GM18499 (cell line): ENCODE measurements around the gene DNAJC3.

ENCODE experiments used
- ATAC-seq: cut with Tn5 transposase; IDR thresholded peaks from one replicate; pipeline ENCODE4 v1.9.1; 2021; ENCODE audit warnings: moderate number of reproducible peaks; ENCODE audit not compliant: insufficient read depth, unreplicated experiment

DNAJC3 gene, protein sequence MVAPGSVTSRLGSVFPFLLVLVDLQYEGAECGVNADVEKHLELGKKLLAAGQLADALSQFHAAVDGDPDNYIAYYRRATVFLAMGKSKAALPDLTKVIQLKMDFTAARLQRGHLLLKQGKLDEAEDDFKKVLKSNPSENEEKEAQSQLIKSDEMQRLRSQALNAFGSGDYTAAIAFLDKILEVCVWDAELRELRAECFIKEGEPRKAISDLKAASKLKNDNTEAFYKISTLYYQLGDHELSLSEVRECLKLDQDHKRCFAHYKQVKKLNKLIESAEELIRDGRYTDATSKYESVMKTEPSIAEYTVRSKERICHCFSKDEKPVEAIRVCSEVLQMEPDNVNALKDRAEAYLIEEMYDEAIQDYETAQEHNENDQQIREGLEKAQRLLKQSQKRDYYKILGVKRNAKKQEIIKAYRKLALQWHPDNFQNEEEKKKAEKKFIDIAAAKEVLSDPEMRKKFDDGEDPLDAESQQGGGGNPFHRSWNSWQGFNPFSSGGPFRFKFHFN

GRCh38 chr13:95676762-95677563 lies at the start of gene DNAJC3:
DNAJC3 (plus strand) TSS chr13:95677139; CDS start chr13:95677256, 117 bp downstream.
- ATAC-seq: peak; percentile 84

GRCh38 chr13:95627590-95627989 lies 49.3 kb upstream of the DNAJC3 start:
- no peak for ATAC-seq

DNA sequence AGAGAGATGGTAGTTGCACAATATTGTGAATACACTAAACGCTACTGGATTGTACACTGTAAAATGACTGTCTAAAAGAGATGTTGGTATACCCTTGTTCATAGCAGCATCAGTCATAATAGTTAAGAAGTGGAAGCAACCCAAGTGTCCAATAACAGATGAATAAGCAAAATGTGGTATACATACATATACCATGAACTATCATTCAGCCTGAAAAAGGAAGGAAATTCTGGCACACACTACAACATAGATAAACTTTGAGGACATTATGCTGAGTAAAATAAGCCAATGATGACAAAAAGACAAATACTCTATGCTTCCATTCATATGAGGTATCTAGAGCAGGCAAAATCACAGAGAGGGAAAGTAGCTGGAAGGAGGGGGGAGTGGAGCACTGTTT lies 48.5 kb upstream of the DNAJC3 start:
- ATAC-seq: no peak

DNA sequence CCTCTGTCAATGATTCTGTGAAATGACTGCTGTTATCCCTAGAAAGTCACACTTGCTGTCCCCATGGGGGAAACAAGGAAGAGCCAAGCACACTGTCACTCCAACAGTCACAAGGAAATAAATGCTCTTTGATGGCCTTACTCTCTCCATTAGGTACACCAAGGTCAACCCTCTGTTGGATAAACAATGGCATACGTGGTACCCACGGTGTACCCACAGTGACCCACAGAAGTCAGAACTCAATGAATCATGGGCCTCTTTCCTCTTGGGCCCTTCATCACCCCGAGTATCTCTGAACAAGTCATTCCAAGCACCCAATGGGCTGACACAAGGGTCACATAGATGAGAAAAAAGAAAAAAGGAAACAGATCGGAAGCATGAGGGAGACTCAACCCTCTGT lies 47.9 kb upstream of the DNAJC3 start:
- no peak for ATAC-seq

DNA sequence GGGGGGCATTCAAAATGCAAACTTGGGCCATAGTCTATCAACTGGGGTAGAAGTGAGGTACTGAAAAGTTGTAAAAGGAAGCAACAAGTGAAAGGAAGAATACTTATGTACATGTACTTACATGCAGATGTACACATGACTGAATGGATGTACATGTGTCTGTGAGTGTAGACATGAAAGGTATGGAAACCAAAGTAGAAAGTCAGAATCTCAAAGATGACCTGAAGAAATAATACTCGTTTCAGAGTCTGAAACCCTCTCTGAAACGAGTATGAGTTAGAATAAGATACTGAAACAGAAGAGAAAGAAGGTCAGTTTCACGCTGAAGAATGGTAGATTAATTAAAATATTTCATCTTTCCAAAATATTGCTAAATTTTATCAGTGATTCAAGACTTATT lies 46.3 kb upstream of the DNAJC3 start:
- ATAC-seq: no peak

DNA sequence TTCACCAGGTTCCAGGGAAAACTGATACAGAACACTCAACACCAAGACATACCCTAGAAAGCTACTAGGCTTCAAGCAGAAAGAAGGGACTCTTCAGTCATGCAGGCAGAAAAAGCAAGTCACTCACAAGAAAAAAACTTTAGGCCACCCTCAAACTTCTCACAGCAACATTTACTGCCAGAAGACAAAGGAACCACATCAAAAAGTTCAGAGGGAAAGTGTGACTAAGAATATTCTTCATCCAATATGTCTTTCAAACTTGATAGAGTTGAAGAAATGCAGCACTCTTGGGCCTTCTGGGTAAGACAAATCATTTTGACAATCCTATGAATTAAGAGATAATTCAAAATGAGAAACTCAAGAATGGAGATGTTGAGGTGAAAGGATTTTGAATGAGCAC lies 40.1 kb upstream of the DNAJC3 start:
- ATAC-seq: no peak

DNA sequence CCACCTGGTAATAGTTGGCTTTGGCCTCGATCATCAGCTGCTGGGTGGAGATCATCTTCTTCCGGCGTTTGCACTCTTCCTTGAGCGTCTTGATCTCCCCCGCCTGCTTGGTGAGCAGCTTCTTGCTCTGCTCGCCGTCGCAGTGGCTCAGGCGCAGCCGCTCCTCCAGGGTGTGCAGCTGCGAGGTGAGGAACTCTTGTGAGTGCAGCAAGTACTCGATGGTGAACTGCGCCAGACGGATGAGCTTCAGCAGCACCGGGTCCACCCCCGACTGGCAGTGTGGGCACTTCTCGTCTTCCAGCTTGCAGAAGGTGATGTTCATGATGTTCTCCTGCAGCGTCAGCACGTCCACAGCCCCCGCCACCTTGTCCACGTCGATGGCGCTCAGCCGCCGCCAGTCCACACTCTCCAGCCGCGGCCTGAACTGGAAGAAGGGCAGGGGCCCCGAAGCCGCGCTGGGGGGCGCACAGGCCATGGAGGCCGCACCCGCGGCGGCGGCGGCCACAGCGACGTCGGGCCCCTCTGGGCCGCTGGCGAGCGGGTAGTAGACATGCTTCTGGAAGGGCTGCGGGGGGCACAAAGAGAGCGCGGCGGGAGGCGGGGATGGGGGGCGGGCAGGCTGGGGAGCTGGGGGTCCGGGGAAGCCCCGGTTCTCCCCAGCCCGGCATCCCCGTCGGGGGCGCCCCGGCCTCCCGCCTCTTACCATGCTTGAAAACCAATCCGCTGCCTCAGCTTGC lies 35.5 kb upstream of the DNAJC3 start:
- ATAC-seq: no peak

DNA sequence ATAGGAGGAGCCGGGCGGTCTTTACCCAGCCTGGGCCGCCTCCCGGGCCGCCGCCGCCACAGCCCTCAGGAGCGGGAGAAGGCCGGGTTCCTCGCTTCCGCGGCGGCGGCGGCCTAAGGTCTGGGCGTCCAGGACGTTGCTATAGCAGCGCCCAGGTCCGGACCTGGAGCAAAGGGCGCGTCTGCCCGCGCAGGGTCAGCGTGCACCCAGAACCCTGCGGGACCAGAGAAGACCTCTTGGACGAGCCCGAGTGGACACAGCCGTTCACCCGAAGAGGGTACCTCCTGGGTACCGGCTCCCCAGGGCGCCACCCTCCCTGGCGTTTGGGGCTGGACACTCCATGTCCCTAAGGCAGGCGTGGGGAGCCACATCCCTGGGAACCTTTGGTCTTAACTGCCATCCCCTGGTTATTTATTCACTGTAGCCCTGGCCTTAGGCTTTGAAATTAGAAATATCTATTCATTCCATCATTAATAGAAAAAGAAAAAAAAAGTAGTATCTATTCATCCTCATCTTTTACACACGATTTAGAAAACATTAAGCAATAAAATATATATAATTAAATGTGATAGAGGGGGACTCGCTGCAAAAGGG lies 34.8 kb upstream of the DNAJC3 start:
- no peak for ATAC-seq

DNA sequence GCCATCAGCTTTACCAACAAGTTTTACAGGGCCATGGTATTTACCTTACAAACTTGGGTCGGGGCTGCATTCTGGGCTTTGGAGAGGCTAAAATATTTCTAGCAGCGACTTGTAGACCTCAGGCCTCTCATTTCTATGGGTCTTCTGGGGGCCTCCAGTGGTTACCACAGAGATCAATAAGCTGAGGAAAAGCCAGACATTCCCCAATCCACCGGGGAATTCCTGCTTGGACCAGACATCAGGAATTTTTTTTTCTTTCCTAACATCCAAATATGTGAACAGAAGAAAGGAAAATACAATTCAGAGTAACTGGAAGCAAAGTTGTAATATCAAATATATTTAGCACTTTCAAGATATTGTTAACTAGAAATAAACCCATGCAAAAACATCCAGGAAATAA lies 33.9 kb upstream of the DNAJC3 start:
- ATAC-seq: no peak

DNA sequence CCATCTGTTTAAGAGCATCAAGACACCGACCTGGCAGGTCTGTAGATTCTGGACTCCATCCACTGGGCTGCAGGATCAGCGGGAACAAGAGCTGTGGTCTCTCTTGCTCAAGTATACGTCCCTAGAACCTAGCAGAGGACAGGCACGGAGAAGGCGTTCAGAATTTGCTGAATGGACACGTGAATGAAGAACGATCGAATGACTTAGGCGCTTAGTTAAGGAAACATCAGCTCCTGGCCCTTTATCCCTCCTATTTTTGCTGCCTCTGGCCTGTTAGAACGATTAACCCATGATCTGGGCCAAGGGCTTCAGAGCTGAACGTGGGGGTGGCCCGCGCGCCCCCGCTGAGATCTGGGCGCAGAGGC lies 33.4 kb upstream of the DNAJC3 start:
- no peak for ATAC-seq

GRCh38 chr13:95643936-95644598 lies 32.9 kb upstream of the DNAJC3 start:
- no peak for ATAC-seq

- ATAC-seq: no peak
Measured at GRCh38 chr13:95644601-95645052, 32.3 kb upstream of the DNAJC3 start, which contains the start of gene DZIP1. DZIP1 (minus strand) TSS chr13:95644706; CDS start chr13:95642029, 2,677 bp downstream.

- no peak for ATAC-seq
Measured at GRCh38 chr13:95647321-95647720, 29.6 kb upstream of the DNAJC3 start.

GRCh38 chr13:95650696-95651095 lies 26.2 kb upstream of the DNAJC3 start:
- no peak for ATAC-seq

GRCh38 chr13:95652244-95652764 lies 24.6 kb upstream of the DNAJC3 start:
- no peak for ATAC-seq

DNA sequence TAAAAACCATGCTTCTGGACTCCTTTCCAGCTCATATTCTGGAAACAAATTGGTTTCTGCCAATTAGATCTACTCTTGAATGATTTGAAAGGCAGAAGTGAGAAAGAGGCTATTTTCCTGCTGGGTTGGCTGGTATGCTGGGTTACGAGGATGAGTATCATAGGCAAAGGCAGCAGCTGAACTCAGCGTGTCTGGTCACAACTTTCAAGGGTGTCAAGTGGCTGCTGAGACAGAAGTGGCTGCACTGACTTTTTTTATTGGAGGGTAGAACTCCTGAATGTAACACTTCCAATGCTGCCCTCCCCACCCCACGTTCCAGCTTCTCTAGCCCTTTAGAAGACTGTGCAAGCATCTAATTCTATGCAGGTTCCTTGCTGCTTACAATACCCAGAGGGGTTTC lies 24.1 kb upstream of the DNAJC3 start:
- no peak for ATAC-seq

GRCh38 chr13:95656386-95657015 lies 20.4 kb upstream of the DNAJC3 start:
- no peak for ATAC-seq

- no peak for ATAC-seq
Measured at GRCh38 chr13:95659500-95659899, 17.4 kb upstream of the DNAJC3 start.

DNA sequence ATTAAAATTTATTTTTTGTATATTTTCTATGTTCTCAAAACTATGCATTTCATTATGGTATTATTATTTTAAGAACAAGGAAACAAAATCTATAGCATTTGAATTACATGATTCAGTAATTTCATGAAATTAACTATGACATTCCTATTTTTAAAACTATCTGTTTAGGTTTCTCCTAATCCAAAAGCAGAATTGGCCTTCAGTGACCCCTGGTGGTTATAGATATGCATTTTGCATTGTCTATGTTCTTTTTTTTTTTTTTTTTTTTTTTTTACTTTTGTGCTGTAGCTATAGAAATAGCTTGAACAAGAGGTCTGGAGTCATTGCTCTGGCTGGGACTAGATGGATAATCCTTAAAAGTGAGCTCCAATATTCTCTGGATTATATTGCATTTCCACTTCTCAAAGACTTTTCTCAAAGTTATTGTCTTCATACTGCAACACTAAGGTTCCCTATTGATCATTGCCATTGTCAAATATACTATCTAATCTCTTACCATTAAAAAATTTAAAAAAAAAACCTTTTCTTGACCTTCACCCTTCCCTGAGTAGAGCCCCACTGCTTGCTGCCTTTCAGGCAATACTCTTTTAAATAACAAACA lies 15.9 kb upstream of the DNAJC3 start:
- ATAC-seq: no peak
